ENCODE data around the gene IMP3.
A peak's percentile ranks its signal among the peaks of the same experiment; 100 is the strongest.
"Not testable (repeated sequence)": the region's sequence is repeated elsewhere in the genome, so short reads cannot be mapped to it uniquely, and the experiment has no call there.

IMP3 gene, protein sequence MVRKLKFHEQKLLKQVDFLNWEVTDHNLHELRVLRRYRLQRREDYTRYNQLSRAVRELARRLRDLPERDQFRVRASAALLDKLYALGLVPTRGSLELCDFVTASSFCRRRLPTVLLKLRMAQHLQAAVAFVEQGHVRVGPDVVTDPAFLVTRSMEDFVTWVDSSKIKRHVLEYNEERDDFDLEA

DNA sequence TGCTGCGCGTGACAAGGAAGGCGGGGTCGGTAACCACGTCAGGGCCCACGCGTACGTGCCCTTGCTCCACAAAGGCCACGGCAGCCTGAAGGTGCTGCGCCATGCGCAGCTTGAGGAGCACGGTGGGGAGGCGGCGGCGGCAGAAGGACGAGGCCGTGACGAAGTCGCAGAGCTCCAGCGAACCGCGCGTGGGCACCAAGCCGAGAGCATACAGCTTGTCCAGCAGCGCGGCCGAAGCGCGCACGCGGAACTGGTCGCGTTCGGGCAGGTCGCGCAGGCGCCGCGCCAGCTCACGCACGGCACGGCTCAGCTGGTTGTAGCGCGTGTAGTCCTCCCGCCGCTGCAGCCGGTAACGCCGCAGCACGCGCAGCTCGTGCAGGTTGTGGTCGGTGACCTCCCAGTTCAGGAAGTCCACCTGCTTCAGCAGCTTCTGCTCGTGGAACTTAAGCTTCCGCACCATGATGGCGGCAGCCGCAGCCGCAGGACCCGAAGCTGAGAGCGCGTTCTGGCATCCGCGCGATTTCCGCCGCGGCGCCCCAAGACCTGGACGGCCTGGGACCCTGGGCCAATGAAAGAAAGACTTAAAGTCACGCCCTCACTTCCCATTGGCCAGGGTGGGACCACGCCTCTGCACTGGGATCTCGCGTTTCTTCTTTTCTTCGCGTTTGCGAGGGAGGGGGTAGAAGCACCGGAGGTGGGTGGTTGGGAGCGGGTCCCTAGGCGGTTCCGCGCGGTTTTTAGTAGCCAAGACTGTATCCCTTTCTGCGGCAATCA lies at the start of gene IMP3:
Gene IMP3 (minus strand): TSS at position 516 of the 774 bp plus-strand sequence. CDS start 56 bp downstream, at position 460.
- peak; percentile 97 for DNase-seq

DNA sequence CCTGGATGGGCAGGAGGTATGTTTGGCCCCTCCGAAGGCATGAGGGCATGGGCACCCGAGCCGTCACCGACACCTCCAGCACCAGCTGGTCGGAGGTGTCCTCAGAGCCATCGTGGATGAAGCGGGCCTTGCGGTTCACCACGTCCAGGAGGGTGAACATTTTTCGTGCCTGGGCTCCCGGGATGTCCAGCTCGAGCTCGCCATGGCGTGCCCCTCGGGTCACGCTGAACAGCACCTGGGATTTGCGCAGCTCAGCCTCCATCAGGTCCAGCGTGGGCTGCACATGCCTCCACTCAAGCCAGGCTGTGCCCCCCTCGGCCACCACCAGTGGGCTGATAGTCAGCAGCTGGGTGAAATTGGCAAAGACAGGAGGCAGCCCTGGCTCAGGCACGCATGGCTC lies 49.4 kb upstream of the IMP3 start:
- not testable (repeated sequence) for DNase-seq

GRCh38 chr15:75688831-75689230 lies 48.8 kb upstream of the IMP3 start:
- DNase-seq: no peak

GRCh38 chr15:75688278-75688557 lies 48.2 kb upstream of the IMP3 start:
- no peak for DNase-seq

DNA sequence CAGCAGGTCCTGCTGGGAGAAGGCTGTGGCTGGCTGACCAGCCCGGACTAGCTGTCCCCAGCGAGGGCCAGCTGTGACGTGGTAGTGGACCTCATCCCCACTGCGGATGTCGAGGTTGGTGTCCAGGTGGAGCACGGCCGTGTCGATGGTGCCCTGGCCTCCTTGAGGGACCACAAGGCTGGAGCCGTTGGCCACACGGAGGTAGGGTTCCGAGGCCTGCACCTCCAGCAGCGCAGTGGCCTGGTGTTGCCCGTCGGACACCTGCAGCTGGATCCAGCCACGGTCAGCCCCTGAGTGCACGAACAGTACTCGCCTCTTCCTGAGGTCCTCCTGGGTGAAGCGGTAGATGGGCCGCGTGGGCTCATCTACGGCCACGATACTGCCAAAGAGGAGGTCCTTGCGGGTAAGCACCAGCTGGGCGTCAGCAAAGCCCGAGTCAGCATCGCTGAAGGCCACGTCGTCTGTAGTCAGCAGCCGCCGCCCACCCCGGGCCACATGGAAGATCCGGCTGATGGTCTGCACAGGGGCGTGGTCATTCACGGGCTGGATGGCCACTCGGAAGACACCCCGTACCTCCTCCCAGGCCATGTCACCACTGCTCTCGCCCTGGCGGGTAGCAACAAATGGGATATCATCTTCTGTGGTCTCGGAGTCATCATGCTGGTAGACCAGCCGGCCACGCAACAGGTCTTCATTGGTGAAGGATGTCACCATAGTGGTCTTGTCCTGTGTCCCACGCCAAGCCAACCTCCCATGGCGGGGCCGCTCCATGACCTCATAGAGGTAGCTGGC lies 47.7 kb upstream of the IMP3 start:
- no peak for DNase-seq

DNA sequence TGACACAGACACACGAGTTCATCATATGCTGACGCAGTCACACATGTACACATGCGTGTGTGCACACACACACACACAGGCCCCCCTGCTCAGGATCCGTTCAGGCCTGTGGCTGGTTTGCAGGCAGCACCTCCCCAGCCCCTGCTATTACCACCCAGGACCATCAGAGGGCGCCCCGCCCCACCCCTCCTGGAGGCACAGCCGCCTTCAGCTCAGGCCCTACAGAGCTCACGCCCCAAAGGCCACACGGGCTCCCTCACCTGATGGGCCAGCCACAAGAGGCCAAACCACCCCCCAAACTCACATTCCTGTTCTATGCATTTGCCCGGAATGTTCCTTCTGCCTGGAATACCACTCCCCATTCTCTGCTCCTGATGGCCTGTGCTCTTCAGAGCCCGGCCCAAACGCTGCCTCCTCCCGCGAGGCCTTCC lies 46.2 kb upstream of the IMP3 start:
- DNase-seq: peak; percentile 27

- DNase-seq: no peak
These were observed 45.2 kb upstream of the IMP3 start for GRCh38 chr15:75685195-75685594.

- peak; percentile 8 for DNase-seq
These were observed 44.6 kb upstream of the IMP3 start for GRCh38 chr15:75684648-75685047.

DNA sequence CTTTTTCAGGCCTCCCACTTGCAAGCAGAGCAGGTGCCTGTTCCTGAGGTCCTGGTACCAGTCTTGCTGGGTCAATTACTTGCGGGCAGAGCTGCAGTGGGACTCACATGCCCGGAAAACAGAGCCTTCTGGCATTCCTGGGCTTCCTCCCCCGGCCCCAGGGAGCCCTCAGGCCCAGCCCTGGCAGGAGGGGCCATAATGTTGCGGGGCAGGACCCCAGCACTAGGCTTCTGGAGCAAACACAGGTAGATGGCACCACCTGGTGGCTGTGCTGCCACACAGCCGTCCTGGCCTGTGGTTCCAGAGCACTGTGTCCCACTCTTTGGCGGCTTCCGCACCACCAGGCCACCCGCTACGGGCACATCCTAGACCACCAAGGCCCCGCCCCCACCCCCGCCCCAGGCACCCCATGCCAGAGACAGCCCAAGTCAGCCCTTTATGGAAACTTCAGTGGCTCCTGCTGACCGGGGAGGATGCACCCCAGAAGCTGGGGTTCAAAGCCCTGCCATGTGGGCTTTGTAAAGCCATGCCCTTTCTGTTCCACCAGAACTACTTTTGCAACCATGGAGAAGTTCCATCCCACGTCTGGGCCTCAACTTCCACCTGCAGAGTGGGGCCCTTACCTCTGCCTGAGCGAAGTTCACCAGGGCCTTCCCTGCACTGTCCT lies 43.8 kb upstream of the IMP3 start:
- DNase-seq: peak; percentile 45

GRCh38 chr15:75682181-75683135 lies 42.4 kb upstream of the IMP3 start:
- no peak for DNase-seq

DNA sequence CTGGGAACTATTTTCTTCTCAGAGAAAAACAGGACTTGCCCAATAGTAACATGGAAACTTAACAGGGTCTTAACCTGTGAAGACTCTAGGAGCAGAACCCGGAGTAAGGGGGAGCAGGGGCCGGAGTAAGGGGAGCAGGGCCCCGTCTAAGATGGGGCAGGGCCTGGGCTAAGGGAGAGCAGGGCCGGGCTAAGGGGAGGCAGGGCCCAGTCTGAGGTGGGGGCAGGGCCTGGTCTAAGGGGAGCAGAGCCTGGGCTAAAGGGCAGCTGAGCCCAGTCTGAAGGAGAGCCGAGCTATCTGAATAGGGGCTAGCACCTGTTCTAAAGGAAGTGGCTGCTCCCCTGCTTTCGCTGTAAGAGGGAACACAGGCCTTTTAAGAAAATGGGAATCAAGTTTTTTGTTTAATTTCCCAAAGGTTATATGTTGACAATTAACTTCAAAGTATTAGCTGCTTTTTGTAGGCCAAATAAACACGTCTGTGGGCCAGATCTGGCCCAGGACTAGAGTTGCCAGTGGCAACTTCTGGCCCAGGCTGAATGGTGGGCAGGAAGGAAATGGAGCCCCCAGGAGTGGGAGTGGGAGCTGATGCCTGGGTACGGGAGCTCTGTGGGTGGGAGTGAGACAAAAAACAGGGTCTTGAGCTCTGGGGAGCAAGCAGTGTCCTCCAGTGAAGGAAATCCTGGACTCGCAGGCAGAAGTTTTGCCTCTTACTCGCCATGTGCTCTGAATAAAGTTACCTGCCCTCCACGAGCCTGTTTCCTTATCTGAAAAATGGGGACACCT lies 40.2 kb upstream of the IMP3 start:
- no peak for DNase-seq

DNA sequence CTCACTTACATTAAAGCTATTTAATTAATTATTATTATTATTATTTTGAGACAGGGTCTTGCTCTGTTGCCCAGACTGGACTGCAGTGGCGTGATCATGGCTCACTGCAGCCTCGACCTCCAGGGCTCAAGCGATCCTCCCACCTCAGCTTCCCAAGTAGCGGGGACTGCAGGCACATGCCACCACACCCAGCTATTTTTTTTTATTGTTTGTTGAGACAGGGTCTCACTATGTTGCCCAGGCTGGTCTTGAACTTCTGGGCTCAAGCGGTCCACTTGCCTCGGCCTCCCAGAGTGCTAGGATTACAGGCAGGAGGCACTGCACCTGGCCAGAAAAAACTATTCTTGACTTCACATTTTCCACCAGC lies 38.3 kb upstream of the IMP3 start:
- DNase-seq: not testable (repeated sequence)

DNA sequence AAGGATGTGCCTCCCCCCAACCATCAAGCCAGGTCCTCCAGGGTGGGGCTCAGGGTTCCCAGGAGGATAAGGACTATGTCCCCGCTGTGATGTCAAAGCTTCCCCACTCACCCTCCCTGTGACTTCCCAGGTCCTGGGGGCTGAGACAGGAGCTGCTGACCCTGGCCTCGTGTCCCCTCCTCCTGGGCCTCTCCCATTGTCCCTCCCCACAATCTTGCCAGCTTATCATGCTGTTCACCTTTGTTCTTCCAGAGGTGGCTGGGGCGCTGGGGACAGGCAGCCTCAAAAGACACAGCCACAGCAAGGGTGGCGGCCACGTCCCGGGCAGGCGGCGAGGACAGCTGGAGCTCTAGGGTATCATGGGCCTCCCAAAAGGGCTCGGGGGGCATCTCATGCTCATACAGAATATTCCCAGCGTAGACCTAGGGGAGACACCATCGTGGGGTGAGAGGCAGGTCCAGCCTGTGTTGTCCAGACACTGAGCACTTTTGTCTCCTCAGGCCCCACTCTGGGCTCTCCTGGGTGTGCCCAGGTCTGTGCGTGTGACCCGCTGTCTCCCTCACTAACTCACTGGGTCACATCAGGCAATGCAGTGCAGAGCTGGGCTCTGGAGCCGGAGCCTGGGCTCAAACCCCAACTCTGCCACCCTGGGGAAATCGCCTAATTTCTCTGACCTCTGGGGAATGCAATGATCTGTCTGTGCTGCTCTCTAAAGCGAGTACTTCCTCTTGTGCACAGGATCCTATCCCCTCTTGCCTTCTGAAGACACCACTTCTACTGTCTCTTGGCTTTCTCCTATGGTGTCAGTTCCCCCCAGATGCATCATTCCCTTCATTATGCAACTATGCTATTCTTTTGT lies 37.7 kb upstream of the IMP3 start:
- DNase-seq: no peak

- DNase-seq: no peak
These were observed 36.9 kb upstream of the IMP3 start for GRCh38 chr15:75676688-75677464.

- no peak for DNase-seq
These were observed 35.8 kb upstream of the IMP3 start for GRCh38 chr15:75675579-75676404.

DNA sequence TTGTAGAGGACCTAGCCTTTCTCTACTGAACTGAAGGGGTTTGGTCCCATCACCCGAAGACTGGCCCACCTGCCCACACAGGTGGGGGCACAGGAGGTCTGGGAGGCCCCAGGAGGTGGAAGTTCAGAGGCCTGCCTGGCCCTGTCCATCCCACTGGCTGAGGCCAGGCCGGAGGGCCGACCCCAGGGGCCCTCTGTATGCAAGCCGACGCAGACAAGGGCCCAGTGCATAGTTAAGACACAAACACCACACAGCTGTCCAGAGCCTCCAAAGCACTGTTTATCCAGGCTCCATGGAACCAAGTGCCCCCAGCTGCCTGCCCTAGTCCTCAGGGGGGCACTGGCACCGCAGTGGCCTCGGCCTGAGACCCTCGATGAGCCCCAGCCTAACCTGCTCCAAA lies 34.3 kb upstream of the IMP3 start:
- no peak for DNase-seq

GRCh38 chr15:75673426-75674235 lies 33.6 kb upstream of the IMP3 start:
- no peak for DNase-seq

All from NCI-H146 (cell line).